IMR-90 (cell line): ENCODE measurements around the gene ZNF597. TPM values are rescaled to one million over a fixed set of nuclear protein-coding genes. Genes with fewer than 3 reads are reported as not detected.
"Not testable (repeated sequence)": the region's sequence is repeated elsewhere in the genome, so short reads cannot be mapped to it uniquely, and the experiment has no call there.

Experiments used
- ATAC-seq: fragments of 200-7000 bp; cut with Tn5 transposase; 2 replicates; pipeline ENCODE4 v1.9.1; 2020; ENCODE audit warnings: low read depth, mild to moderate bottlenecking, moderate library complexity
- BruUV-seq: library from RNA; stranded (reverse); fragments of 400-500 nt; replicated peaks from 2 replicates; lab custom pipeline; 2021; lab: Mats Ljungman, UMichigan
- CTCF ChIA-PET: fragments of 300-600 bp; formaldehyde crosslinking; extraction: SDS; loops from one replicate; lab custom pipeline; 2021; ENCODE audit warnings: antibody characterized with exemption; lab: Yijun Ruan, JAX
- POLR2A ChIA-PET: fragments of 300-600 bp; sonication (Branson Sonifier 250); formaldehyde crosslinking; loops from one replicate; lab custom pipeline; 2022; ENCODE audit warnings: antibody characterized with exemption; ENCODE audit not compliant: unreplicated experiment; lab: Charles Lee
- DNase-seq: peaks from one replicate; pipeline ENCODE4 v3.0.0; 2013
- H2AFZ ChIP-seq: replicated peaks from 2 replicates; pipeline ENCODE3; 2013; ENCODE audit warnings: low read length, mild to moderate bottlenecking; ENCODE audit not compliant: poor library complexity
- H2AK5ac ChIP-seq: 2 replicates; pipeline ENCODE4 v1.6.1; 2013; ENCODE audit warnings: low read depth, low read length, inconsistent platforms
- H2AK9ac ChIP-seq: replicated peaks from 2 replicates; pipeline ENCODE3; 2013; ENCODE audit warnings: mild to moderate bottlenecking, low read depth, low read length, moderate library complexity; ENCODE audit not compliant: poor library complexity
- H2BK120ac ChIP-seq: 2 replicates; pipeline ENCODE4 v1.6.1; 2013; ENCODE audit warnings: low read depth, low read length, inconsistent platforms
- H2BK15ac ChIP-seq: 3 replicates; pipeline ENCODE4 v1.6.1; 2013; ENCODE audit warnings: low read depth, low read length, inconsistent platforms
- H2BK20ac ChIP-seq: 2 replicates; pipeline ENCODE4 v1.6.1; 2013; ENCODE audit warnings: low read depth, mild to moderate bottlenecking, inconsistent platforms, low read length, moderate library complexity
- H2BK5ac ChIP-seq: 2 replicates; pipeline ENCODE4 v1.6.1; 2013; ENCODE audit warnings: mild to moderate bottlenecking, low read depth, low read length, inconsistent platforms; ENCODE audit not compliant: poor library complexity, severe bottlenecking
- H3K14ac ChIP-seq: replicated peaks from 2 replicates; pipeline ENCODE4 v1.6.1; 2013; ENCODE audit warnings: low read depth, low read length, inconsistent platforms
- H3K18ac ChIP-seq: 2 replicates; pipeline ENCODE4 v1.6.1; 2013; ENCODE audit warnings: low read depth, low read length, control low read depth
- H3K23ac ChIP-seq: 2 replicates; pipeline ENCODE4 v1.6.1; 2013; ENCODE audit warnings: low read depth, low read length, inconsistent platforms
- H3K27ac ChIP-seq: 2 replicates; pipeline ENCODE4 v1.5.1; 2013; ENCODE audit warnings: mild to moderate bottlenecking, control low read depth, low read length; ENCODE audit not compliant: insufficient read depth
- H3K27me3 ChIP-seq: 2 replicates; pipeline ENCODE4 v1.6.1; 2013; ENCODE audit warnings: low read length; ENCODE audit not compliant: control insufficient read depth, insufficient read depth
- H3K36me3 ChIP-seq: 2 replicates; pipeline ENCODE4 v1.6.1; 2013; ENCODE audit warnings: low read length, mixed read lengths; ENCODE audit not compliant: control insufficient read depth, insufficient read depth
- H3K4ac ChIP-seq: 2 replicates; pipeline ENCODE4 v1.6.1; 2013; ENCODE audit warnings: low read depth, low read length, inconsistent platforms
- H3K4me1 ChIP-seq: 2 replicates; pipeline ENCODE4 v1.6.1; 2013; ENCODE audit warnings: low read length, mixed read lengths; ENCODE audit not compliant: control insufficient read depth, insufficient read depth
- H3K4me2 ChIP-seq: 2 replicates; pipeline ENCODE4 v1.6.1; 2013; ENCODE audit warnings: low read depth, mild to moderate bottlenecking, control low read depth, low read length, moderate library complexity
- H3K4me3 ChIP-seq: 2 replicates; pipeline ENCODE4 v1.5.1; 2013; ENCODE audit warnings: low read depth, mild to moderate bottlenecking, control low read depth, low read length, moderate library complexity; ENCODE audit not compliant: insufficient read depth
- H3K56ac ChIP-seq: 2 replicates; pipeline ENCODE4 v1.6.1; 2013; ENCODE audit warnings: low read length, inconsistent platforms; ENCODE audit not compliant: insufficient read depth; ENCODE audit errors: extremely low read depth
- H3K79me1 ChIP-seq, 2 experiments: 2 replicates each; pipeline ENCODE4 v1.6.1; 2013; ENCODE audit warnings: low read length in 2 of 2, inconsistent platforms in 1 of 2, low read depth in 1 of 2
- H3K9ac ChIP-seq: 2 replicates; pipeline ENCODE4 v1.6.1; 2013; ENCODE audit warnings: low read depth, low read length, control low read depth
- H3K9me1 ChIP-seq: 2 replicates; pipeline ENCODE4 v1.6.1; 2013; ENCODE audit warnings: low read length, inconsistent platforms; ENCODE audit not compliant: insufficient read depth
- H3K9me3 ChIP-seq: 2 replicates; pipeline ENCODE4 v1.6.1; 2013; ENCODE audit warnings: low read length; ENCODE audit not compliant: control insufficient read depth, insufficient read depth
- H4K20me1 ChIP-seq: 2 replicates; pipeline ENCODE4 v1.6.1; 2013; ENCODE audit warnings: low read length, inconsistent platforms; ENCODE audit not compliant: insufficient read depth
- H4K5ac ChIP-seq: 2 replicates; pipeline ENCODE4 v1.6.1; 2013; ENCODE audit warnings: mild to moderate bottlenecking, low read depth, low read length, control low read depth
- H4K8ac ChIP-seq, 2 experiments: 2 replicates each; pipeline ENCODE4 v1.6.1; 2013; ENCODE audit warnings: low read depth in 2 of 2, low read length in 2 of 2, control low read depth in 1 of 2, inconsistent platforms in 1 of 2
- H4K91ac ChIP-seq: 2 replicates; pipeline ENCODE4 v1.6.1; 2013; ENCODE audit warnings: low read depth, low read length, inconsistent platforms; ENCODE audit not compliant: insufficient read depth
- CEBPB ChIP-seq: IDR thresholded peaks from 2 replicates; pipeline ENCODE4 v1.6.1; 2012; ENCODE audit warnings: low read depth, low read length, improper control_type of control experiment
- FOS ChIP-seq: fragments of 150-350 bp; IDR thresholded peaks from 2 replicates; pipeline ENCODE4 v1.6.1; 2016; ENCODE audit warnings: low read depth, low read length
- MAFK ChIP-seq: IDR thresholded peaks from 2 replicates; pipeline ENCODE4 v1.6.1; 2012; ENCODE audit warnings: low read depth, low read length, improper control_type of control experiment
- MXI1 ChIP-seq: IDR thresholded peaks from 2 replicates; pipeline ENCODE4 v1.6.1; 2012; ENCODE audit warnings: low read depth, mild to moderate bottlenecking, low read length, moderate library complexity, borderline replicate concordance
- RFX5 ChIP-seq: IDR thresholded peaks from 2 replicates; pipeline ENCODE4 v1.8.0; 2012; ENCODE audit warnings: low read depth, mild to moderate bottlenecking, low read length, moderate library complexity
- WGBS, 2 experiments: methylation state at CpG; one replicate each; pipeline versions ENCODE4 v1.1.5 to v1.1.7; 2013; ENCODE audit warnings: missing lambda C conversion rate in 2 of 2; ENCODE audit not compliant: insufficient read length in 1 of 2; ENCODE audit errors: extremely low coverage in 2 of 2; 5-methylcytosine and 5-hydroxymethylcytosine counted together
- dilution Hi-C: fragments of 300-500 bp; cut with HindIII; formaldehyde crosslinking; loops from one replicate; pipeline ENCODE4 v1.14.3; 2018; ENCODE audit warnings: low sequenced_read_pairs; ENCODE audit not compliant: unreplicated experiment
- in situ Hi-C: fragments of 300-500 bp; cut with MboI; formaldehyde crosslinking; loops from 3 replicates; pipeline ENCODE4 v1.14.3; 2019; ENCODE audit warnings: low sequenced_read_pairs, inconsistent platforms, mixed read lengths
- intact Hi-C: fragments of 100-400 bp; cut with micrococcal nuclease; formaldehyde crosslinking; loops from 2 replicates; pipeline ENCODE4 v1.10.0; 2022
- polyA plus RNA-seq, 3 experiments: library from polyadenylated mRNA; depleted of rRNA; stranded (reverse); fragments of >200 nt; gene quantifications; 2 replicates each; pipeline ENCODE4 v1.2.3, GENCODE V29; 2012; ENCODE audit warnings: low replicate concordance in 1 of 3
- total RNA-seq: library from RNA; depleted of rRNA; stranded (reverse); fragments of >200 nt; gene quantifications from 2 replicates; pipeline ENCODE4 v1.2.3, GENCODE V29; 2012

The ZNF597 gene
- total and polyA plus RNA-seq, 2 of the 4 experiments (the other 2 are of a cell fraction), result 0.91 to 3.0 TPM

GRCh38 chr16:3475604-3476375 lies 32.5 kb upstream of the ZNF597 start:
- H2AK9ac ChIP-seq, result no peak overlapping the region
- H4K91ac ChIP-seq, result no peak overlapping the region
- ATAC-seq (no peak), DNase-seq (no peak)
- no peak overlapping the region for H3K23ac ChIP-seq
- in situ Hi-C loops (no loop called here), intact Hi-C loops (no loop called here), dilution Hi-C loops (no loop called here)
- no peak overlapping the region for H3K56ac ChIP-seq
- ChIA-PET POLR2A (no interaction called here), CTCF (no interaction called here)
- H3K36me3 ChIP-seq, result peaks cover 18% of the 10 kb centered on the region
- H2BK120ac ChIP-seq, result no peak overlapping the region
- H2BK20ac ChIP-seq, result no peak overlapping the region
- no peak overlapping the region for H3K9ac ChIP-seq
- no peaks in the 10 kb centered on the region for H3K4me1 ChIP-seq
- no peak overlapping the region for H3K4ac ChIP-seq
- H2BK5ac ChIP-seq, result no peak overlapping the region
- 98% methylated on average over 7 of the region's 29 CpGs; no CpG with 5 or more reads in 1 of the 2 experiments for WGBS, 2 experiments
- H3K9me3 ChIP-seq, result no peaks in the 10 kb centered on the region
- peaks cover 15 to 75% of the 10 kb centered on the region in 2 experiments for H3K79me1 ChIP-seq
- H3K27me3 ChIP-seq, result no peaks in the 10 kb centered on the region
- H4K8ac ChIP-seq, result no peak overlapping the region
- H2AK5ac ChIP-seq, result no peak overlapping the region
- H3K18ac ChIP-seq, result no peak overlapping the region
- no peak for TF ChIP-seq MXI1
- no peak for TF ChIP-seq FOS
- TF ChIP-seq CEBPB, result no peak
- TF ChIP-seq RFX5, result no peak
- TF ChIP-seq MAFK, result no peak
- H4K20me1 ChIP-seq, result peaks cover 72% of the 10 kb centered on the region
- no peak overlapping the region for H3K4me2 ChIP-seq
- no peak overlapping the region for H3K4me3 ChIP-seq
- H2AFZ ChIP-seq, result no peak overlapping the region
- H3K9me1 ChIP-seq, result peaks cover 15% of the 10 kb centered on the region
- BruUV-seq, result no TSS peak
- H3K27ac ChIP-seq, result no peak overlapping the region
- H3K14ac ChIP-seq, result no peak overlapping the region
- no peak overlapping the region for H4K5ac ChIP-seq
- no peak overlapping the region for H2BK15ac ChIP-seq

- H3K4ac ChIP-seq, CTCF ChIA-PET, H2AFZ ChIP-seq, POLR2A ChIA-PET, H3K4me1 ChIP-seq, H3K23ac ChIP-seq, H4K8ac ChIP-seq, intact Hi-C loops, H3K14ac ChIP-seq, H3K4me3 ChIP-seq, H4K5ac ChIP-seq, H2AK5ac ChIP-seq, H2BK5ac ChIP-seq, H2BK20ac ChIP-seq, ATAC-seq, H2BK15ac ChIP-seq, BruUV-seq, H3K27me3 ChIP-seq, DNase-seq, in situ Hi-C loops, H2AK9ac ChIP-seq, H2BK120ac ChIP-seq, H3K27ac ChIP-seq, H3K9me3 ChIP-seq, H3K9ac ChIP-seq, H3K56ac ChIP-seq, H4K91ac ChIP-seq, H3K18ac ChIP-seq, H3K4me2 ChIP-seq, dilution Hi-C loops: not testable (repeated sequence)
- Histone ChIP-seq H3K36me3 (peaks cover 14% of the 10 kb centered on the region), H4K20me1 (peaks cover 78% of the 10 kb centered on the region), H3K9me1 (peaks cover 15% of the 10 kb centered on the region), H3K79me1 (peaks cover 12 to 76% of the 10 kb centered on the region in 2 experiments)
- WGBS, 2 experiments, result no CpG with 5 or more reads among the region's 7 CpGs
Observed at GRCh38 chr16:3474870-3475269, 31.6 kb upstream of the ZNF597 start.
